Measurements from ENCODE around the gene PCBP2.

PCBP2 gene

GRCh38 chr12:53523131-53523530 lies 71.2 kb downstream of the PCBP2 start:
- no peak for DNase-seq
- in situ Hi-C loops (cut with HindIII; ENCODE audit: low pct_ligation_motif_present, low pct_unique_long_range_greater_than_20kb, low sequenced_read_pairs), result no loop called here

- DNase-seq, result no peak
- in situ Hi-C loops (cut with HindIII; ENCODE audit: low pct_ligation_motif_present, low pct_unique_long_range_greater_than_20kb, low sequenced_read_pairs), result no loop called here
Observed at GRCh38 chr12:53524476-53524875, 72.6 kb downstream of the PCBP2 start.

GRCh38 chr12:53530061-53530460 lies 78.2 kb downstream of the PCBP2 start:
- in situ Hi-C loops (cut with HindIII; ENCODE audit: low pct_ligation_motif_present, low pct_unique_long_range_greater_than_20kb, low sequenced_read_pairs), result loop anchor here (10.0 kb wide), 1 partner anchor 145 kb away; the partner anchor contains the start of gene ATP5MC2
- DNase-seq, result no peak

Measured in ACHN (cell line).